ENCODE measurements around the gene GULP1. TPM values are rescaled to one million over a fixed set of nuclear protein-coding genes. Genes with fewer than 3 reads are reported as not detected.

The GULP1 gene
- total RNA-seq (1 to 10 TPM; 2.7 to 8.3 (median 5.1) TPM), polyA plus RNA-seq (1 to 10 TPM; 1.1 to 2.9 TPM)
- long read RNA-seq, donor 1, partial matches to known transcripts: 0 of 7 reads
- long read RNA-seq, donor 1, other reads (novel, unspliced or antisense): 4 of 7 reads
- long read RNA-seq, donor 2, transcript GULP1-206 (12 exons, 1,376 nt): major isoform, 6 of 15 reads
- long read RNA-seq, donor 2, partial matches to known transcripts: 0 of 15 reads
- long read RNA-seq, donor 2, other reads (novel, unspliced or antisense): 9 of 15 reads
- long read RNA-seq, donor 3, partial matches to known transcripts: 1 of 3 reads
- long read RNA-seq, donor 3, other reads (novel, unspliced or antisense): 1 of 3 reads

- Histone ChIP-seq H3K27me3 (peaks cover 0 to 15% (median 0%) of the 10 kb centered on the region in 9 donors), H3K9me3 (no peaks in the 10 kb centered on the region), H3K4me3 (peak within 1 kb of the TSS; percentile 45 to 83 (median 74)), H3K36me3 (no peaks in the 10 kb centered on the region), H3K4me1 (peaks cover 0 to 24% (median 4%) of the 10 kb centered on the region in 12 donors), H3K27ac (peak within 1 kb of the TSS; percentile 53 to 92 (median 83))
- intact Hi-C loops (cut with DNase I): loop anchor here in 6 of 10 donors (2.0 to 10.0 kb wide), 7 partner anchors 41 to 223 kb away; no protein-coding TSS in a partner anchor
- DNase-seq (peak; percentile 68 to 85 (median 80)), ATAC-seq (peak; percentile 75 to 90 (median 88))
- TF ChIP-seq CTCF (IDR thresholded peaks at IDR 0.05) (peak; percentile 34 to 77 (median 59)), POLR2A (IDR thresholded peaks at IDR 0.05) (no peak)
- WGBS, 4 donors: 0 to 1% (median 0%) methylated on average over 43 to 61 of the region's 61 CpGs
These were observed at the start of gene GULP1 for GRCh38 chr2:188291617-188292347. Gene GULP1 (plus strand): TSS chr2:188291874. CDS start chr2:188477703, 185,829 bp downstream.

GRCh38 chr2:188243381-188243780 is 48.3 kb upstream of the GULP1 start:
- Histone ChIP-seq H3K4me3 (no peak overlapping the region), H3K4me1 (no peaks in the 10 kb centered on the region), H3K36me3 (no peaks in the 10 kb centered on the region), H3K27me3 (no peaks in the 10 kb centered on the region), H3K9me3 (peaks cover 0 to 8% (median 4%) of the 10 kb centered on the region in 12 donors), H3K27ac (no peak overlapping the region)
- no peak for DNase-seq
- 91 to 93% (median 92%) methylated on average over 1 of the region's 1 CpG for WGBS, 4 donors
- ATAC-seq: no peak
- TF ChIP-seq POLR2A (IDR thresholded peaks at IDR 0.05): no peak
- no peak for TF ChIP-seq CTCF (IDR thresholded peaks at IDR 0.05)
- intact Hi-C loops (cut with DNase I): no loop called here

GRCh38 chr2:188244383-188244782 is 47.3 kb upstream of the GULP1 start:
- H3K27me3 ChIP-seq: no peaks in the 10 kb centered on the region
- H3K4me3 ChIP-seq: no peak overlapping the region
- DNase-seq (no peak), ATAC-seq (no peak)
- no peaks in the 10 kb centered on the region for H3K4me1 ChIP-seq
- TF ChIP-seq CTCF (IDR thresholded peaks at IDR 0.05): no peak
- no peak for TF ChIP-seq POLR2A (IDR thresholded peaks at IDR 0.05)
- H3K36me3 ChIP-seq: no peaks in the 10 kb centered on the region
- H3K27ac ChIP-seq: no peak overlapping the region
- intact Hi-C loops (cut with DNase I): no loop called here
- H3K9me3 ChIP-seq: no peaks in the 10 kb centered on the region
- WGBS, 4 donors: 77 to 84% (median 81%) methylated on average over 3 of the region's 3 CpGs

- intact Hi-C loops (cut with DNase I): no loop called here
- WGBS, 4 donors: 93 to 96% (median 94%) methylated on average over 5 of the region's 5 CpGs
- TF ChIP-seq POLR2A (IDR thresholded peaks at IDR 0.05) (no peak), CTCF (IDR thresholded peaks at IDR 0.05) (no peak)
These were observed 46.4 kb upstream of the GULP1 start for GRCh38 chr2:188245230-188245629.

More at GRCh38 chr2:188245230-188245629, 46.4 kb upstream of the GULP1 start:
- Histone ChIP-seq H3K36me3 (no peaks in the 10 kb centered on the region), H3K4me3 (no peak overlapping the region), H3K27me3 (no peaks in the 10 kb centered on the region), H3K9me3 (no peaks in the 10 kb centered on the region), H3K4me1 (no peaks in the 10 kb centered on the region), H3K27ac (no peak overlapping the region)
- no peak for DNase-seq
- ATAC-seq: no peak
